Colon (tissue), 2 donors: ENCODE measurements around the gene FOXD1.
"Not testable (repeated sequence)": the region's sequence is repeated elsewhere in the genome, so short reads cannot be mapped to it uniquely, and the experiment has no call there.

Experiments used
- FAIRE-seq: peaks from 2 replicates; lab custom pipeline; 2012; peaks lifted over from hg19 to GRCh38; lab: Jason Lieb, UNC
- donor health status: control.
- donor health status: control.

FOXD1 gene

GRCh38 chr5:73464016-73464745, 15.6 kb upstream of the FOXD1 start:
- no peak for FAIRE-seq

- no peak for FAIRE-seq
These were observed 11.6 kb upstream of the FOXD1 start for GRCh38 chr5:73460133-73460532.

- no peak for FAIRE-seq
These were observed 10.8 kb upstream of the FOXD1 start for GRCh38 chr5:73459366-73459765.

GRCh38 chr5:73456462-73456861, 7.9 kb upstream of the FOXD1 start:
- not testable (repeated sequence) for FAIRE-seq

- FAIRE-seq = no peak
These were observed 5.9 kb upstream of the FOXD1 start for GRCh38 chr5:73454379-73455036.

GRCh38 chr5:73452215-73452614, 3.6 kb upstream of the FOXD1 start:
- no peak for FAIRE-seq

GRCh38 chr5:73451224-73452130, 2.9 kb upstream of the FOXD1 start:
- FAIRE-seq = no peak

GRCh38 chr5:73450672-73451223, 2.2 kb upstream of the FOXD1 start:
- FAIRE-seq = no peak

GRCh38 chr5:73450137-73450536, 1.6 kb upstream of the FOXD1 start:
- FAIRE-seq = no peak

- no peak for FAIRE-seq
These were observed 781 bp downstream of the FOXD1 start for GRCh38 chr5:73447530-73448462.

- FAIRE-seq = no peak
These were observed 1.7 kb downstream of the FOXD1 start for GRCh38 chr5:73446631-73447529.

GRCh38 chr5:73445665-73446630, 2.6 kb downstream of the FOXD1 start:
- FAIRE-seq = no peak

- FAIRE-seq = no peak
These were observed 3.8 kb downstream of the FOXD1 start for GRCh38 chr5:73444499-73445438.

- FAIRE-seq = no peak
These were observed 4.6 kb downstream of the FOXD1 start for GRCh38 chr5:73443829-73444498.

GRCh38 chr5:73442996-73443627, 5.5 kb downstream of the FOXD1 start:
- FAIRE-seq = no peak

- FAIRE-seq = no peak
These were observed 6.3 kb downstream of the FOXD1 start for GRCh38 chr5:73442231-73442811.
